Peyer's patch (tissue), 4 donors: ENCODE data around the gene GNG7.

Experiments used
- POLR2A ChIP-seq, 2 donors: fragments of 450-650 bp; IDR thresholded peaks; one replicate each; pipeline ENCODE4 v1.5.1; 2017; ENCODE audit warnings: antibody characterized with exemption in 2 of 2, mild to moderate bottlenecking in 2 of 2, moderate library complexity in 2 of 2
- TF ChIP-seq, protein P1 (sequence below), 6 experiments: fragments of 450-650 bp in 4 of 6; fragments of 200-600 bp in 2 of 6; sonication (generic) in 1 of 6; IDR thresholded peaks; one replicate each; pipeline ENCODE4 v1.5.1; 2017 to 2019; ENCODE audit warnings: antibody characterized with exemption in 6 of 6, mild to moderate bottlenecking in 3 of 6, moderate library complexity in 1 of 6

DNA sequence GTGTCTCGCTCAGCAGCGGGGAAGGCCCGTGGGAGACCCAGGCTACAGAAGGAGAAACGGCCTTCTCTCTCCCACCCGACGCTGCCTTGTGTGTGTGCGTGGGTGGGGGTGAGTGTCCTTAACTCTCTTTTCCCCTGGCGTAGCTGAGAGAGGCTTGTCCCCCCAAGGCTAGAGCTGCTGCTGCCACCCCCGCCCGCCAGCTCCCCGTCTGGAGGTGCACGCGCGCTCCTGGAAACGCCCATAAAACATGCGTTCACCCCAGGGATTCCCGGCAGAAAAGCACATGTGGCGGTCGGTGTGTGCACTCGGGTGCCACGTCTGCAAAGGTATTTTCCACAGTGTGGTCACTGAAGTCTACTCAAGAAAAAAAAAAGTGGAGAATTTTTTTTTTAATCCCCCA lies 190.5 kb downstream of the GNG7 start:
- TF ChIP-seq, protein P1, sequence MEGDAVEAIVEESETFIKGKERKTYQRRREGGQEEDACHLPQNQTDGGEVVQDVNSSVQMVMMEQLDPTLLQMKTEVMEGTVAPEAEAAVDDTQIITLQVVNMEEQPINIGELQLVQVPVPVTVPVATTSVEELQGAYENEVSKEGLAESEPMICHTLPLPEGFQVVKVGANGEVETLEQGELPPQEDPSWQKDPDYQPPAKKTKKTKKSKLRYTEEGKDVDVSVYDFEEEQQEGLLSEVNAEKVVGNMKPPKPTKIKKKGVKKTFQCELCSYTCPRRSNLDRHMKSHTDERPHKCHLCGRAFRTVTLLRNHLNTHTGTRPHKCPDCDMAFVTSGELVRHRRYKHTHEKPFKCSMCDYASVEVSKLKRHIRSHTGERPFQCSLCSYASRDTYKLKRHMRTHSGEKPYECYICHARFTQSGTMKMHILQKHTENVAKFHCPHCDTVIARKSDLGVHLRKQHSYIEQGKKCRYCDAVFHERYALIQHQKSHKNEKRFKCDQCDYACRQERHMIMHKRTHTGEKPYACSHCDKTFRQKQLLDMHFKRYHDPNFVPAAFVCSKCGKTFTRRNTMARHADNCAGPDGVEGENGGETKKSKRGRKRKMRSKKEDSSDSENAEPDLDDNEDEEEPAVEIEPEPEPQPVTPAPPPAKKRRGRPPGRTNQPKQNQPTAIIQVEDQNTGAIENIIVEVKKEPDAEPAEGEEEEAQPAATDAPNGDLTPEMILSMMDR (IDR thresholded peaks at IDR 0.05): no peak
- TF ChIP-seq POLR2A (IDR thresholded peaks at IDR 0.05): no peak
